ENCODE data around the gene ANKRD28.
"Not testable (repeated sequence)": the region's sequence is repeated elsewhere in the genome, so short reads cannot be mapped to it uniquely, and the experiment has no call there.

Gene ANKRD28

GRCh38 chr3:15778332-15778858 lies 19.4 kb downstream of the ANKRD28 start:
- in situ Hi-C loops (cut with MboI; ENCODE audit: low sequenced_read_pairs) = no loop called here

DNA sequence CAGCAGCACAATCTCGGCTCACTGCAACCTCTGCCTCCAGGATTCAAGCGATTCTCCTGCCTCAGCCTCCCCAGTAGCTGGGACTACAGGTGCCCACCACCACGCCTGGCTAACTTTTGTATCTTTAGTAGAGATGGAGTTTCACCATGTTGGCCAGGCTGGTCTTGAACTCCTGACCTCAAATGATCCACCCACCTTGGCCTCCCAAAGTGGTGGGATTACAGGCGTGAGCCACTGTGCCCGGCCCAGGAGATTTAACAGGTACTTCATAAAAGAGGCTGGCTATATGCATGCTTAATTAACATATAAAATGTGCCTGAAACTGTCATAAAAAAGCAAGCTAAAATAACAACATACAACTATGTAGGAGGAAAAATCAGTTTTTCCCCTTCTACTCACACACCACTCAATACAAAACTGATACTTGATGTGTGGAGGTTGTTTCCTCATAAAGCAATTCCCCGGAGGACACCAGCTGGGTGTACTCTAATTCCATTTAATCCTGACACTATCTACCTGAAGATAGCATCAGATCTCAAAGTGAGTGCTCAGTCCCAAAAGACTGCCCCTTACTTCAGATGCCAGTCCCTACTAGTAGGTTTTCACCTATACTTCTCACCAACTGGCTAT lies 22.7 kb downstream of the ANKRD28 start:
- in situ Hi-C loops (cut with MboI; ENCODE audit: low sequenced_read_pairs) = not testable (repeated sequence)

DNA sequence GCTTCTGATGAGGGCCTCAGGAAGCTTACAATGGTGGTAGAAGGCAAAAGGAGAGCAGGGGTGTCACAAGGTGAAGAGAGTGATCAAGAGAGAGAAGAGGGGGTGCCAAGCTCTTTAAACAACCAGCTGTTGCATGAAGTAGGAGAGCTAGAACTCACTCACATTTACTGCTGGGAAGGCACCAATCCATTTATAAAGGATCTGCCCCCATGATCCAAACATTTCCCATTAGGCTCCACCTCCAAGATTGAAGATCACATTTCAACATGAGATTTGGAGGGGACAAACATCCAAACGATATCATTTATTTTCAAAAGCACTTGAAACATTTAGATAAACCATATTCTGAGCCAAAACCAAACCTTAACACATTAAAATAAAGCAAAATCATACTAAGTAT lies 26.3 kb downstream of the ANKRD28 start:
- in situ Hi-C loops (cut with MboI; ENCODE audit: low sequenced_read_pairs) = no loop called here

GRCh38 chr3:15769256-15769915 lies 28.4 kb downstream of the ANKRD28 start:
- in situ Hi-C loops (cut with MboI; ENCODE audit: low sequenced_read_pairs) = no loop called here

DNA sequence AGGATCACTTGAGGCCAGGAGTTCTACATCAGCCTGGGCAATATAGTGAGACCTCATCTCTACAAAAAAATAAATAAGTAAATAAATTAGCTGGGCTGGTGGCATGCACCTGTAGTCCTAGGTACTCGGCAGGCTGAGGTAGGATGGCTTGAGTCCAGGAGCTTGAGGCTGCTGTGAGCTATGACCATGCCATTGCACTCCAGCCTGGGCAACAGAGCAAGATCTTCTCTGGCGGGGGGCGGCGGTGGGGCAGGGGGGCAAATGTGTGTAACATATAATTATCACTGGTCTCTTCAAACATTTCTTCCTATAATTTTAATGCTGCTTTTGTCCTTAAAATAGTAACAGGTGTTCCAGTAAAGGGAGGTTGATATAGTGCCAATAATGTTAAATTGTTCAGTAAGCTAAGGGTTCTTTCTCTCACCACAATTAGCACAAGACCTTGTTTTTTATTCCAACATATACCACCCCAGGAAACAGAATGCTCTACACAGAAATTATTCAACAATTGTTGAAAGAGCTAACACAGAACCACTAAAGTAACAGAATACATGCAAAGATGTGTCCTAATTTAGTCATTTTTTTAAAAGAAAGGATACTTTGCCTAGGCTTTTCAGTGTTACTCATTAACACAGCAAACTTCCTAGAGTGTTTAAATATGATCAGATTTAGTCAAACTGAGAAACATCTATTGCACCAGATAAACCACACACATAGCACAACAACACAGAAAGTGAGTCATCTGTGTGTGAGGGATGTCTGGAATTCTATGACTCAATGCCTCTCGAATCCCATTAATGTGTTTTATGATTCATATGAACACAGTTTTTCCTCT lies 29.1 kb downstream of the ANKRD28 start:
- in situ Hi-C loops (cut with MboI; ENCODE audit: low sequenced_read_pairs) = no loop called here

- in situ Hi-C loops (cut with MboI; ENCODE audit: low sequenced_read_pairs) = no loop called here
Observed at GRCh38 chr3:15766406-15766805, 31.4 kb downstream of the ANKRD28 start.

DNA sequence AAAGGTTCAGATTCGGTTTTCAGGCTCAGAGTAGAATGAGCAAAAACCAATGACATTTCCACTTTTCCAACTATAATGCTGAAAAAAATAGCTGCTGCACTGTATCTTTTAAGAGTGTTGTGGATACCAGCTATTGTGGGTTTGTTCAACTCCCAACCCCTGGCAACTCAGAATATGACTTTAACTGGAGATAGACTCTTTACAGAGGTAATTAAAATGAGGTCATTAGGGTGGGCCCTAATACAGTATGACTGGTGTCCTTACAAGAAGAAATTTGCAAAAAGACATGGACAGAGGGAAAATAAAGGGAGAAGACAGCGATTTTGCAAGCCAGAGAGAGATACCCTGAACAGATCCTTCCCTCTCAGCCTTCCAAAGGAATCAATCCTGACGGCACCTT lies 39.5 kb downstream of the ANKRD28 start:
- in situ Hi-C loops (cut with MboI; ENCODE audit: low sequenced_read_pairs) = no loop called here

DNA sequence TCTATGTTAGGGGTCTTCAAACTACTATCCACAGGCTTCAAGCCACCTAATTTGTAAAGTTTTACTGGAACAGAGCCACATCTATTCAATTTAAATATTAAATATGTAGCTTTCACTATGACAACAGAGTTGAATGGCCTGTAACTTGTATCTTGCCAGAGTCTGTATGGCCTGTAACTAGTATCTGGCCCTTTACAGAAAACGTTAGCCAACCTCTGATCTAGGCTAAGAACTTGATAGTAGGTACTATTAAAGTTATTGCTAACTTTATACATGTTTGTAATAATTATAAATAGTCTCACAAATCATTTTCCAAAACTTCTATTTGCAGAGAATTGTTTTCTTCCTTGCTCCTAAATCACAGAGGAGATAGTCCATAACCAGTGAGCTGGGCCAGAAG lies 40.0 kb downstream of the ANKRD28 start:
- in situ Hi-C loops (cut with MboI; ENCODE audit: low sequenced_read_pairs) = no loop called here

GRCh38 chr3:15756505-15756904 lies 41.3 kb downstream of the ANKRD28 start:
- in situ Hi-C loops (cut with MboI; ENCODE audit: low sequenced_read_pairs) = no loop called here

- in situ Hi-C loops (cut with MboI; ENCODE audit: low sequenced_read_pairs) = no loop called here
Observed at GRCh38 chr3:15755780-15756179, 42.0 kb downstream of the ANKRD28 start.

GRCh38 chr3:15755181-15755580 lies 42.6 kb downstream of the ANKRD28 start:
- in situ Hi-C loops (cut with MboI; ENCODE audit: low sequenced_read_pairs) = no loop called here

DNA sequence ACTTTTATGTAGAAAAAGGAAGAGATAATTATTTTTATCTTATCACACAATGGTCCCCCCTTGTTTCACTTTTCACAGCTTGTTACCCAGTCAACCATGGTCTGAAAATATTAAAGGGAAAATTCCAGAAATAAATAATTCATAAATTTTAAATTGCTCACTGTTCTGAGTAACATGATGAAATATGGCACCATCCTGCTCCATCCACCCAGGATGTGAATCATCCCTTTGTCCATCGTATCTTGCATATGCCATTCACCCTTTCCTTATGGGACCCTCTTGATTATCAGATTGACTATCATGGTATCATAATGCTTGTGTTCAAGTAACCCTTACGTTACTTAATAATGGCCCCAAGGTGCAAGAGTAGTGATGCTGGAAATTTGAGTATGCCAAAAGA lies 43.7 kb downstream of the ANKRD28 start:
- in situ Hi-C loops (cut with MboI; ENCODE audit: low sequenced_read_pairs) = no loop called here

- in situ Hi-C loops (cut with MboI; ENCODE audit: low sequenced_read_pairs) = no loop called here
Observed at GRCh38 chr3:15753056-15753710, 44.6 kb downstream of the ANKRD28 start.

GRCh38 chr3:15750879-15751278 lies 46.9 kb downstream of the ANKRD28 start:
- in situ Hi-C loops (cut with MboI; ENCODE audit: low sequenced_read_pairs) = no loop called here

DNA sequence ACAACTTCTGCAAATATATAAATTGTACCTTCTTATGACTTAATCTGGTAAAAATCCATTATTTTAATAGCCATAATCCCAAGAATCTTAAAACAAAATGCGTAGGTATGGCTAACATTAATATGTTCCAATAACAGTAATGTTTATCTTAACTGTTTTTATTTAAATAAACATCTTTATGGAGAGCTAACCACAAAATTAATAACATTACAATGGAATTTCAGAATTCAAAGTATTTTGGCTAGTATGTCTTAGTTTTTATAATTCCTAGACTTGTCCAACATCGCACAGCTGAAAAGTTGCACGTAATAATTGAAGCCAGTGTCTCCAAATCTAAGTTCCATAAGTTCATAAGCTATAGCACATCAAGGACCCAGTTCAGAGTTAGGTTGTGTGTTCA lies 47.6 kb downstream of the ANKRD28 start:
- in situ Hi-C loops (cut with MboI; ENCODE audit: low sequenced_read_pairs) = no loop called here

DNA sequence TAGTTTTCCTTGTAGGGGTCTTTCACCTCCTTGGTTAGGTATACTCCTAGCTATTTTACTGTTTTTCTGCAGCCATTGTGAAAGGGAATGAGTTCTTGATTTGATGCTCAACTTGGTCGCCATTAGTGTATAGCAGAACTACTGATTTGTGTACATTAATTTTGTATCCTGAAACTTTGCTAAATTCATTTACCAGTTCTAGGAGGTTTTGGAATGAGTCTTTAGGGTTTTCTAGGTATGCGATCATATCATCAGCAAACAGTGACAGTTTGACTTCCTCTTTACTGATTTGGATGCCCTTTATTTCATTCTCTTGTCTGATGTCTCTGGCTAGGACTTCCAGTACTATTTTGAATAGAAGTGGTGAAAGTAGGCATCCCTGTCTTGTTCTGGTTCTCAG lies 51.9 kb downstream of the ANKRD28 start:
- in situ Hi-C loops (cut with MboI; ENCODE audit: low sequenced_read_pairs) = not testable (repeated sequence)

DNA sequence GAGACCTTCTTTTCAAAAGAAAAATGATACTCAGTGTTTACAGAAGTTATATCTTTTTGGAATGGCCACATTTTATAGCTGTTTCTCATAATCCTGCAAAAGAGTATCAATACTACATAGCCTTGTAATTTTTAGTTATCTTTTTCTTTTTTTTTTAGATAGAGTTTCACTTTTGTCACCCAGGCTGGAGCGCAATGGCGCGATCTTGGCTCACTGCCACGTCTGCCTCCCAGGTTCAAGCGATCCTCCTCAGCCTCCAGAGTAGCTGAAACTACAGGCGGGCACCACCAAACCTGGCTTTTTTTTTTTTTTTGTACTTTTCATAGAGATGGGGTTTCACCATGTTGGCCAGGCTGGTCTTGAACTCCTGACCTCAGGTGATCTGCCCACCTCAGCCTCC lies 53.6 kb downstream of the ANKRD28 start:
- in situ Hi-C loops (cut with MboI; ENCODE audit: low sequenced_read_pairs) = no loop called here

- in situ Hi-C loops (cut with MboI; ENCODE audit: low sequenced_read_pairs) = no loop called here
Observed at GRCh38 chr3:15743587-15744009, 54.2 kb downstream of the ANKRD28 start.

DNA sequence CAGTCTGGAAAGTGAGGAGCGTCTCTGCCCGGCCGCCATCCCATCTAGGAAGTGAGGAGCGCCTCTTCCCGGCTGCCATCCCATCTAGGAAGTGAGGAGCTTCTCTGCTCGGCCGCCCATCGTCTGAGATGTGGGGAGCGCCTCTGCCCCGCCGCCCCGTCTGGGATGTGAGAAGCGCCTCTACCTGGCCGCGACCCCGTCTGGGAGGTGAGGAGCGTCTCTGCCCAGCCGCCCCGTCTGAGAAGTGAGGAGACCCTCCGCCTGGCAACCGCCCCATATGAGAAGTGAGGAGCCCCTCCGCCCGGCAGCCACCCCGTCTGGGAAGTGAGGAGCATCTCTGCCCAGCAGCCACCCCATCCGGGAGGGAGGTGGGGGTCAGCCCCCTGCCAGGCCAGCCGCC lies 55.5 kb downstream of the ANKRD28 start:
- in situ Hi-C loops (cut with MboI; ENCODE audit: low sequenced_read_pairs) = not testable (repeated sequence)

- in situ Hi-C loops (cut with MboI; ENCODE audit: low sequenced_read_pairs) = not testable (repeated sequence)
Observed at GRCh38 chr3:15738616-15739005, 59.2 kb downstream of the ANKRD28 start.

GRCh38 chr3:15731024-15731423 lies 66.8 kb downstream of the ANKRD28 start:
- in situ Hi-C loops (cut with MboI; ENCODE audit: low sequenced_read_pairs) = no loop called here

All from HL-60/S4 (cell line).